Skeletal muscle tissue (tissue), 4 donors: Measurements from ENCODE around the gene FHIT. TPM values are rescaled to one million over a fixed set of nuclear protein-coding genes. Genes with fewer than 3 reads are reported as not detected.

Source experiments
- H3K27ac ChIP-seq: one replicate; pipeline ENCODE4 v1.7.0; 2013; ENCODE audit warnings: mild to moderate bottlenecking, low read depth, low read length, inconsistent platforms
- H3K27me3 ChIP-seq, 3 donors: one replicate each; pipeline ENCODE4 v1.7.0; 2013; ENCODE audit warnings: low read length in 3 of 3; ENCODE audit not compliant: control insufficient read depth in 3 of 3, insufficient read depth in 3 of 3
- H3K36me3 ChIP-seq, 3 donors: one replicate each; pipeline ENCODE4 v1.7.0; 2013; ENCODE audit warnings: low read length in 3 of 3; ENCODE audit not compliant: control insufficient read depth in 3 of 3, insufficient read depth in 3 of 3
- H3K4me1 ChIP-seq, 3 donors: one replicate each; pipeline ENCODE4 v1.7.0; 2013; ENCODE audit warnings: low read length in 3 of 3, mild to moderate bottlenecking in 3 of 3; ENCODE audit not compliant: control insufficient read depth in 3 of 3, insufficient read depth in 3 of 3
- H3K4me3 ChIP-seq, 3 donors: one replicate each; pipeline ENCODE4 v1.7.0; 2013; ENCODE audit warnings: low read length in 3 of 3
- H3K9ac ChIP-seq, 3 donors: one replicate each; pipeline ENCODE4 v1.7.0; 2013; ENCODE audit warnings: low read length in 3 of 3, mild to moderate bottlenecking in 3 of 3, moderate library complexity in 2 of 3, low read depth in 1 of 3
- H3K9me3 ChIP-seq, 3 donors: one replicate each; pipeline ENCODE4 v1.7.0; 2013; ENCODE audit warnings: low read length in 3 of 3; ENCODE audit not compliant: control insufficient read depth in 3 of 3
- total RNA-seq: library from RNA; depleted of rRNA; stranded (reverse); fragments of >200 nt; gene quantifications from one replicate; pipeline ENCODE4 v1.2.3, GENCODE V29; 2014
- donor health status: Osteomylitis.

Gene FHIT
- total RNA-seq, 1 donor from 2014 or later = 4.2 TPM

DNA sequence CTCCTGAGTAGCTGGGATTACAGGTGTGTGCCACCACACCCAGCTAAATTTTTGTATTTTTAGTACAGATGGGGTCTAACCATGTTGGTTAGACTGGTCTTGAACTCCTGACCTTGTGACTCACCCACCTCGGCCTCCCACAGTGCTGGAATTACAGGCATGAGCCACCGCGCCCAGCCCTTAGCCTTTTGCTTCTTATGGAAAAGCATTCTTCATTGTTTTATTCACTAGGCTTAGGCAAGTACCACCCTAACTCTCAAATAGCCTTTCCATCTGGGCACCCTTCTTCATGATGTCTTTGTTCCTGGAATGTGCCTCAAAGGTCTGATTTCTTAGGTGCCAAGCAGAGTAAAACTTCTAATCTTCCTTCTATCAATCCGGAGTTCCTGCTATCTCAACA is 641.8 kb downstream of the FHIT start:
- Histone ChIP-seq H3K36me3 (no peaks in the 10 kb centered on the region), H3K27ac (no peak overlapping the region), H3K4me1 (no peaks in the 10 kb centered on the region), H3K4me3 (no peak overlapping the region), H3K9ac (no peak overlapping the region), H3K9me3 (no peaks in the 10 kb centered on the region), H3K27me3 (no peaks in the 10 kb centered on the region)

DNA sequence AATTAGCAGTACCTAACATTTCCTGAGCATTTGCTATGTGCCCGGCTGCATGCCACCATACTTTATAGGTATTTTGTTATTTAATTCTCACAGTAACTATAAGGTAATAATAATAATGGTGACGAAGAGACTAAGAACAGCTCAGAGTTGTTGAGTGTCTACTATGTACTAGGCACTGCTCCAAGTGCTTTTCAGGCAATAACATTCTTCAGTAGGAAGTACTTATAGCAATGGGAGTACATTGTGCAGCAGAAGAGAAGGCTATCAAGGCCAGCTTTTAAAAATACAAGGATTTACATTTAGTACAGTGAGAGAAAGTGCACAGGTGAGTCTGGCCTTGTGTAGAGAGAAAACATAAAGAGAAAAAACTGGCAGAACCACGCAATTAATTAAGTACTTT is 647.4 kb downstream of the FHIT start:
- Histone ChIP-seq H3K9ac (no peak overlapping the region), H3K9me3 (no peaks in the 10 kb centered on the region), H3K4me1 (no peaks in the 10 kb centered on the region), H3K27me3 (no peaks in the 10 kb centered on the region), H3K4me3 (no peak overlapping the region), H3K36me3 (no peaks in the 10 kb centered on the region), H3K27ac (no peak overlapping the region)

DNA sequence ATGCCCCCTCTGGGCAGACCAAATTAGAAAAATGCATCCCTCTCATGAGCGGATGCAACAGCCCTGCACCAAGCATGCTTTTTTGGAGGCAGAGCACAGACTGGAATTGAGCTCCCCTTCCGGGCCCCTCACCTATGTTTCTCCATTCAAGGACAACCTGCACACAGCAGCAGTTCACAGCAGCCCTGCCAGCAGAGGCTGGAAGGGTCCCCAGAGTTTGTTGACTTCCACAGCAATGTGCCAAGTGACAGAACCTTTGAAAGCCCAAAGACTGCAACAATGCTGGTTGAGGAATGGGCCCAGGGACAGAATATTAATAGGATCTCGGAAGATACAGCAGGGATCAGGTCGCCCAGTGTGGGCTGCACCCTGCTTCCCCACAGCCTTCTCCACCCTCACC is 650.4 kb downstream of the FHIT start:
- Histone ChIP-seq H3K36me3 (no peaks in the 10 kb centered on the region), H3K9me3 (no peaks in the 10 kb centered on the region), H3K4me1 (no peaks in the 10 kb centered on the region), H3K9ac (no peak overlapping the region), H3K4me3 (no peak overlapping the region), H3K27me3 (no peaks in the 10 kb centered on the region), H3K27ac (no peak overlapping the region)

DNA sequence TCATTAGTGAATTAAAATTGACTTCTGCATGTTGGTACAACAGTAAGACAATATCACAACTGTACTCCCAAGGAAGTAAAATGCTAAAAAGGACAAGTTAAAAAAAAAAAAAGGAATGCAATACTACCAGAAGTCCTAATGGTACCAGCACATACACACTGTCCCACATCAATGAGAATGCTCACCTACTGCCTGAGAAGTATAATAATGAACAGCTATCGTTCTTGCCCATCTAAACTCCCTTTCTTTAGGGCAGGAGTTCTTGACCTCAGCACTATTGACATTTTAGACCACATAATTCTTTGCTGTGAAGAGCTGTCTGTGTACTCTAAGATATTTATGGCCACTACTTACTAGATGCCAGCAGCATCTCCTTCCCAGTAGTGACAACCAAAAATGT is 651.7 kb downstream of the FHIT start:
- Histone ChIP-seq H3K27me3 (no peaks in the 10 kb centered on the region), H3K9me3 (no peaks in the 10 kb centered on the region)

DNA sequence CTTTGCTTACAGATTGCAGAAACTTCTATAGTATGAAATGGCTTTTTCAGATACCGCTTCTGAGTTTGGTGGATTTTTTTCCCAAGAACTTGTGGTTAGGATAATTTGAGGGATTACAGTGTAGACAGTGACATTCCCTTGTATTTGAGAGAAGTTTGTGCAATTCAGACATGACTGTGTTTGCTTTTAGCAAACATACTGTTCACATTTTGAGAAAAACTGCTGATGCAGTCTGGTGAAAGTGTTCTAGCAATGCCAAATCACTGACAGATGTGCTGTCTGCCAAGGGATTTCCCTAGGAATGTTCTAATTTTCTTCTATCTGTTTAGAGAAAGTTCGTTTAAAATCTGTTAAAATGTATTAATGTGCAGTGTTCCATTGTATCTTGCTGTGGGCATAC is 652.6 kb downstream of the FHIT start:
- Histone ChIP-seq H3K9me3 (no peaks in the 10 kb centered on the region), H3K4me1 (peaks cover 0 to 3% (median 0%) of the 10 kb centered on the region in 3 donors), H3K27me3 (no peaks in the 10 kb centered on the region), H3K9ac (no peak overlapping the region), H3K27ac (no peak overlapping the region), H3K36me3 (no peaks in the 10 kb centered on the region), H3K4me3 (no peak overlapping the region)

More for the DNA sequence above, 651.7 kb downstream of the FHIT start:
- Histone ChIP-seq H3K36me3 (no peaks in the 10 kb centered on the region), H3K9ac (no peak overlapping the region), H3K4me3 (no peak overlapping the region), H3K4me1 (no peaks in the 10 kb centered on the region), H3K27ac (no peak overlapping the region)

DNA sequence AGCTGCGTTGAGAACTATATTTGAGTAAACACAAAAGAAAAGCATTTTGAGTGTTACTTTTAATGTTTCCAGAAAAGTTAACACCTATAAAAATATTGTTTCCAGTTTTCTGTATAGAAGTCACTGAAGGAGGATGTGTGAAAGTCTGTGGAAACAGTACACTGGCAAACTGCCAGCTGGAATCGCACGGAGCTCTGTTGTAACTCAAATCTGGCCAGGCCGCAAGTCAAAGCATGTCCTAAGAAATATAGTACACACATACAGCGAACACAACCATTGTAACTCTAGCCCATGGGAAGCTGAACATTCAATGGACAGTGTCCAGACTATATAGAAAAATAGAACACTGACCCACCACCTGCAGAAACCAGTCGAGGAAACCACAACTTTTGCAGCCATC is 657.2 kb downstream of the FHIT start:
- Histone ChIP-seq H3K27ac (no peak overlapping the region), H3K4me3 (no peak overlapping the region), H3K27me3 (no peaks in the 10 kb centered on the region), H3K9me3 (no peaks in the 10 kb centered on the region), H3K9ac (no peak overlapping the region), H3K36me3 (no peaks in the 10 kb centered on the region), H3K4me1 (peaks cover 0 to 3% (median 0%) of the 10 kb centered on the region in 3 donors)

DNA sequence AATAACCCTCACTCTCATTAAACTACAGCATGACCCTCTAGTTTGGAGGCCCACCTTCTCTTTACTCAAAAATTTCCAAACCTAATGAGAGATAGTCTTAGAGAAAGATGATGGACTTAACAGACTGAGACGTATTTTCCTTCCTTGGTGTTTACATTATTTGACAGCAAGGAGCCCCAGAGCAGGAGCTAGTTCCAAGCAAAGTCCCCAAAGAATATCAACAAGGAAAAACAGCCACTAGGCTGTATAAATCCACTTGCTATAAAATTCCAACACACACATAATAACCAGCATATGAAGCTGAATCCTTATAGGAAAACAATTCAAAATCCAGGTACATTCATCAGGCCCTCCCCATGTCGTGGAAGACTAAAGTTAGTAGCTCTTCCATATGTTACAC is 660.0 kb downstream of the FHIT start:
- no peak overlapping the region for H3K4me3 ChIP-seq
- peaks cover 0 to 3% (median 0%) of the 10 kb centered on the region in 3 donors for H3K4me1 ChIP-seq
- no peaks in the 10 kb centered on the region for H3K9me3 ChIP-seq
- H3K36me3 ChIP-seq = no peaks in the 10 kb centered on the region
- no peaks in the 10 kb centered on the region for H3K27me3 ChIP-seq
- H3K9ac ChIP-seq = no peak overlapping the region
- no peak overlapping the region for H3K27ac ChIP-seq

DNA sequence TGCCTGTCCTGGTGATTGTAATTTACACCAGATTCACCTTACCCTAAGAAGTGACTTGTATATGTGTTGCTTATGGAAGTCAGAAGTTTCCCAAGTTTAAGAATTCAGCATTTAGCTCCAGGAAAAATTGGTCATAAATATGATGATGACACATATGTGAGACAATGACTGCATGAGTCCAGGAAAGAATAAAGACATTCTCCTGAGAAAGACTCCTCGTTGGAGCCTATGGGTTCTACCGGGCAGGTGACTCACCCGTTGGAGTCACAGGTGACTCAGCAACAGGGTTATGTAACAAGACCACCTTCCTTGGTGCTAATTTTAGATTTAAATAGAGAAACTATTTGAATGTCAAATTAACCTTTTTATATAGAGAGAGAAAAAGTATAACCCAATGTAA is 662.4 kb downstream of the FHIT start:
- Histone ChIP-seq H3K4me3 (no peak overlapping the region), H3K27ac (no peak overlapping the region), H3K27me3 (no peaks in the 10 kb centered on the region), H3K9ac (no peak overlapping the region), H3K36me3 (no peaks in the 10 kb centered on the region), H3K9me3 (no peaks in the 10 kb centered on the region), H3K4me1 (no peaks in the 10 kb centered on the region)

DNA sequence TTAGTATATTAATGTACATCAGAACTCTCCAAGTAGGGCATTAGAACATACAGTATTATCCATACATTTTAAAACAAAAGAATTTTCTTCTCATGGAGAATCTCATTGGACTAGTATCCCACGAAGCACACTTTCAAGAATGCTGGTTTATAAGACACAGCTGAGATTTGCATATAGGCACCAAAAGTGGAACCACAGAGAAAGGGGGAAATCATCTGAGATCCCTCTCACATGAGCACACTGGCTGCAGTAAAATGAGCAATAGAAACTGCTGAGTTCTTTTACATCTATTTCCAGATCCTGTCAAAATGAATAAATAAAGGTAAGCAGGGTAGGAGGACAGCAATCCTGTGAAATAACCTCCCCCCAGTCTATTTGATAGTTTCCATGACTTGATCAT is 665.3 kb downstream of the FHIT start:
- Histone ChIP-seq H3K27ac (no peak overlapping the region), H3K27me3 (no peaks in the 10 kb centered on the region), H3K4me3 (no peak overlapping the region), H3K4me1 (no peaks in the 10 kb centered on the region), H3K9ac (no peak overlapping the region), H3K36me3 (no peaks in the 10 kb centered on the region), H3K9me3 (no peaks in the 10 kb centered on the region)

DNA sequence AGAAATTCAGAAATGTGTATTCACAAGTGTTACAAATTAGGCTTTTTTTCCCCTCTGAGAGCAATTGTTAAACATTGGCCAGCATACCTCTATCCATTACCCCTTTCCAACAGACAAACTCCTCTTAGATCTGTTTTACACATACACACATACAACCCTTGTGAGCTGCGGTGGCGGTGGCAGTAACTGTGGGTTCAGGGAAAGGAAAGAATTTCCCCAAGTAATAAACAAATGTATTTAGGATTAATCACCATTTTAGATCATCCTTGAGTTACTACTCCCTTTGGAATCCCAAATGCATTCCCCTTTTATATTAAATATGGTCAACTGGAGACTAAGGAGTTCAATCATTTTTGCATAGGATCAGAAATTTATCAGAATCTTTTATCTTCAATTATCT is 667.0 kb downstream of the FHIT start:
- Histone ChIP-seq H3K4me1 (no peaks in the 10 kb centered on the region), H3K9ac (no peak overlapping the region), H3K9me3 (no peaks in the 10 kb centered on the region), H3K27me3 (no peaks in the 10 kb centered on the region), H3K4me3 (no peak overlapping the region), H3K36me3 (no peaks in the 10 kb centered on the region), H3K27ac (no peak overlapping the region)

DNA sequence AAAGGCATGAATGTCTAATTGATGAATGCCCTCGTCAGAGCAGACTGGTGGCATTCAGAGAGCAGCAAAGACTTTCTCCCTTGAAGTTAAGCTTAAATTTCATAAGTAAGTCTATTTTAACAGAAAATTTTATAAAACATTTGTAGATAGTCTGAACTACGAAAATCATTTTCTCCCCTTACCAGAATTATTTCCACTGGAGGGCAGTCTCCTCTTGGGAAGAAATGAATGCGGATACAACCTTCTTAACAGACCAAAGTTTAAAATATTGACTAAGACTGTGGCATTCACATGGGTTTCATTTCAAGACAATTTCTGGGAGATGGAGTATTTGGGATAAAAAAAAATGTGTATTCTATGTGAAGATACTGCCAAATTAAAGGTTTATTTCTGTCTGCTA is 669.0 kb downstream of the FHIT start:
- Histone ChIP-seq H3K9me3 (no peaks in the 10 kb centered on the region), H3K27ac (no peak overlapping the region), H3K9ac (no peak overlapping the region), H3K36me3 (no peaks in the 10 kb centered on the region), H3K4me3 (no peak overlapping the region), H3K4me1 (no peaks in the 10 kb centered on the region), H3K27me3 (no peaks in the 10 kb centered on the region)
